Erythroblast (primary cell): ENCODE data around the gene SMIM28.

ENCODE experiments used
- GATA1 ChIP-seq: IDR thresholded peaks from 2 replicates; pipeline ENCODE4 v1.6.1; 2011; ENCODE audit warnings: low read depth, mild to moderate bottlenecking, control low read depth, low read length, moderate library complexity
- POLR2A ChIP-seq: IDR thresholded peaks from 2 replicates; pipeline ENCODE4 v1.6.1; 2011; ENCODE audit warnings: mild to moderate bottlenecking, low read length

DNA sequence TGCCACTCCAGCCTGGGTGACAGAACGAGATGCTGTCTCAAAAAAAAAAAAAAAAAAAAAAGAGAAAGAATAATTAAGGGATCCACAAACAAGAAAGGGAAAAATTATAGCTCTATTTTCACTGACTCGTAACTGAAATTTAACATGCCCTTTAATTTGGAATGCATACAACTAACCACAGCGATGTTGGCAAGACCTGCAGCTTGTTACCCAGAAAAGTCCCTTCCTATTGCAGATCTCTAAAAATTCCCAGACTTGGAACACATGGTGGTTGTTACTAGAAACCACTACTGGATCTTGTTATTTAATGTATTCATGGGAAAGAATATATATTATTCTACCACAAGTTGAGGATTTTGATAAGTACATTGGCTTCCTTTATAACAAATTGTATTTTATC lies 27.8 kb upstream of the SMIM28 start:
- no peak for TF ChIP-seq POLR2A
- TF ChIP-seq GATA1, result no peak
